Muscle of back (tissue), 11 donors: ENCODE results near the gene NCAPH2. TPM values are rescaled to one million over a fixed set of nuclear protein-coding genes. Genes with fewer than 3 reads are reported as not detected.

Experiments
- DNase-seq, 3 donors: peaks; one replicate each; pipeline versions ENCODE4 v3.0.0 to v3.0.0-alpha.2; 2013
- polyA plus RNA-seq, 10 donors: library from polyadenylated mRNA; unstranded; fragments of 120-200 nt; gene quantifications; one replicate each; pipeline ENCODE4 v1.2.1, GENCODE V29; 2013; ENCODE audit not compliant: insufficient read length in 10 of 10

The NCAPH2 gene
- polyA plus RNA-seq, 10 donors: 24.5 to 39.8 (median 32.0) TPM

- no peak for DNase-seq
These were observed 62.0 kb downstream of the NCAPH2 start for GRCh38 chr22:50569896-50570535.

- no peak for DNase-seq
These were observed 62.8 kb downstream of the NCAPH2 start for GRCh38 chr22:50570861-50571260.

- no peak for DNase-seq
These were observed 63.5 kb downstream of the NCAPH2 start for GRCh38 chr22:50571264-50572175.

- no peak for DNase-seq
These were observed 64.9 kb downstream of the NCAPH2 start for GRCh38 chr22:50572965-50573364.

- no peak for DNase-seq
These were observed 65.7 kb downstream of the NCAPH2 start for GRCh38 chr22:50573491-50574382.

GRCh38 chr22:50574383-50574755 is 66.3 kb downstream of the NCAPH2 start:
- DNase-seq: no peak

Other genes with a start within 250 kb of the NCAPH2 start
- gene MAPK12, start 246.5 kb upstream of the NCAPH2 start, polyA plus RNA-seq: 10 to 100 TPM in 9 of 10 donors, 1 to 10 TPM in 1; 8.6 to 38.0 (median 22.5) TPM
- gene MAPK11, start 237.8 kb upstream of the NCAPH2 start, polyA plus RNA-seq: 1 to 10 TPM; 4.6 to 8.4 (median 5.8) TPM
- 100 to 1,000 TPM in 1 of 10 donors, 10 to 100 TPM in 9; 60.5 to 100 (median 83.4) TPM for gene PLXNB2, start 200.6 kb upstream of the NCAPH2 start, polyA plus RNA-seq
- 1 to 10 TPM; 3.3 to 7.7 (median 4.6) TPM for gene DENND6B, start 181.2 kb upstream of the NCAPH2 start, polyA plus RNA-seq
- gene PPP6R2, start 164.9 kb upstream of the NCAPH2 start, polyA plus RNA-seq: 10 to 100 TPM; 24.6 to 37.0 (median 31.5) TPM
- 10 to 100 TPM; 29.7 to 43.8 (median 37.9) TPM for gene SBF1, start 33.2 kb upstream of the NCAPH2 start, polyA plus RNA-seq
- under 1 TPM; 0.25 to 0.63 (median 0.39) TPM for gene ADM2, start 26.7 kb upstream of the NCAPH2 start, polyA plus RNA-seq
- gene MIOX, start 21.4 kb upstream of the NCAPH2 start, polyA plus RNA-seq: under 1 TPM in 1 of 10 donors, not detected in 9; 0.14 TPM
- gene LMF2, start 522 bp upstream of the NCAPH2 start, polyA plus RNA-seq: 10 to 100 TPM; 25.8 to 49.4 (median 38.2) TPM
- 1 to 10 TPM in 8 of 10 donors, not detected in 2; 1.3 to 5.0 (median 3.2) TPM for gene SCO2, start 17.4 kb downstream of the NCAPH2 start, polyA plus RNA-seq
- 1 to 10 TPM; 2.6 to 5.5 (median 3.6) TPM for gene TYMP, start 21.8 kb downstream of the NCAPH2 start, polyA plus RNA-seq
- gene KLHDC7B, start 37.7 kb downstream of the NCAPH2 start, polyA plus RNA-seq: under 1 TPM in 2 of 10 donors, not detected in 8; 0.18 to 0.19 TPM
- gene SYCE3, start 54.7 kb downstream of the NCAPH2 start, polyA plus RNA-seq: not detected
- gene CPT1B, start 70.2 kb downstream of the NCAPH2 start, polyA plus RNA-seq: 10 to 100 TPM; 22.3 to 73.5 (median 49.0) TPM
- gene CHKB, start 74.6 kb downstream of the NCAPH2 start, polyA plus RNA-seq: 10 to 100 TPM; 35.5 to 68.7 (median 46.4) TPM
- under 1 TPM; 0.24 to 0.70 (median 0.44) TPM for gene MAPK8IP2, start 92.6 kb downstream of the NCAPH2 start, polyA plus RNA-seq
- gene ARSA, start 119.9 kb downstream of the NCAPH2 start, polyA plus RNA-seq: 10 to 100 TPM; 11.5 to 20.4 (median 15.0) TPM
- 10 to 100 TPM; 12.5 to 24.5 (median 15.1) TPM for gene SHANK3, start 164.6 kb downstream of the NCAPH2 start, polyA plus RNA-seq
- under 1 TPM in 7 of 10 donors, not detected in 3; 0.19 to 0.62 (median 0.28) TPM for gene ACR, start 230.0 kb downstream of the NCAPH2 start, polyA plus RNA-seq